Smooth muscle cell (in vitro differentiated cells): Measurements from ENCODE around the gene EOLA2. TPM values are rescaled to one million over a fixed set of nuclear protein-coding genes. Genes with fewer than 3 reads are reported as not detected.
"Not testable (repeated sequence)": the region's sequence is repeated elsewhere in the genome, so short reads cannot be mapped to it uniquely, and the experiment has no call there.

ENCODE experiments used
- DNase-seq: peaks from one replicate; lab custom pipeline; 2025; ENCODE audit not compliant: unreplicated experiment; lab: John Stamatoyannopoulos, UW
- H2AFZ ChIP-seq: fragments of 200-600 bp; sonication (generic); 2 replicates; pipeline ENCODE4 v1.6.0; 2016; ENCODE audit warnings: antibody characterized with exemption, low read depth, mild to moderate bottlenecking
- H3F3A ChIP-seq: fragments of 200-600 bp; sonication (generic); 2 replicates; pipeline ENCODE4 v1.6.0; 2017; ENCODE audit warnings: antibody characterized with exemption, low read depth
- H3K27ac ChIP-seq: fragments of 200-600 bp; sonication (generic); 2 replicates; pipeline ENCODE4 v1.5.1; 2016; ENCODE audit warnings: low read depth, mild to moderate bottlenecking
- H3K27me3 ChIP-seq: fragments of 200-600 bp; sonication (generic); 2 replicates; pipeline ENCODE4 v1.6.1; 2016; ENCODE audit warnings: low read depth, mild to moderate bottlenecking
- H3K36me3 ChIP-seq: fragments of 200-600 bp; sonication (generic); 2 replicates; pipeline ENCODE4 v1.5.1; 2016; ENCODE audit warnings: low read depth
- H3K4me1 ChIP-seq: fragments of 200-600 bp; sonication (generic); 2 replicates; pipeline ENCODE4 v1.5.1; 2016; ENCODE audit warnings: low read depth
- H3K4me2 ChIP-seq: fragments of 200-600 bp; sonication (generic); 2 replicates; pipeline ENCODE4 v1.6.0; 2016; ENCODE audit warnings: mild to moderate bottlenecking
- H3K4me3 ChIP-seq: fragments of 200-600 bp; sonication (generic); 2 replicates; pipeline ENCODE4 v1.5.1; 2016; ENCODE audit warnings: mild to moderate bottlenecking
- H3K79me2 ChIP-seq: fragments of 200-600 bp; sonication (generic); 2 replicates; pipeline ENCODE4 v1.6.0; 2016; ENCODE audit warnings: low read depth, mild to moderate bottlenecking
- H3K9ac ChIP-seq: fragments of 200-600 bp; sonication (generic); 2 replicates; pipeline ENCODE4 v1.6.0; 2016; ENCODE audit warnings: low read depth
- H3K9me3 ChIP-seq: fragments of 200-600 bp; sonication (generic); replicated peaks from 2 replicates; pipeline ENCODE4 v1.5.1; 2016; ENCODE audit warnings: low read depth
- H4K20me1 ChIP-seq: fragments of 200-600 bp; sonication (generic); 2 replicates; pipeline ENCODE4 v1.6.0; 2016; ENCODE audit warnings: low read depth
- WGBS: methylation state at CpG from one replicate; pipeline ENCODE4 v1.1.7; 2016; ENCODE audit warnings: low lambda C conversion rate; 5-methylcytosine and 5-hydroxymethylcytosine counted together
- polyA plus RNA-seq: library from polyadenylated mRNA; unstranded; fragments of >200 nt; fragmentation: Nextera tagmentation; extraction: Ambion mirVana; gene quantifications from 2 replicates; pipeline ENCODE4 v1.2.1, GENCODE V29; 2016
- total RNA-seq: library from RNA; depleted of rRNA; stranded (reverse); fragments of >200 nt; gene quantifications from 2 replicates; pipeline ENCODE4 v1.2.3, GENCODE V29; 2014

The EOLA2 gene
- total and polyA plus RNA-seq, 2 experiments from 2014 or later, result 31.2 to 52.5 TPM

GRCh38 chrX:149929400-149929799, 8.9 kb downstream of the EOLA2 start, which contains the start of gene HSFX4:
Gene HSFX4, plus strand, starts transcription at chrX:149929573. Its CDS starts 72 bp downstream, at chrX:149929645.
- not testable (repeated sequence) for H3F3A ChIP-seq, H3K36me3 ChIP-seq, H2AFZ ChIP-seq, H3K4me1 ChIP-seq, H3K27me3 ChIP-seq, H3K4me2 ChIP-seq, H4K20me1 ChIP-seq, H3K79me2 ChIP-seq, H3K9ac ChIP-seq, DNase-seq, H3K4me3 ChIP-seq, H3K27ac ChIP-seq, H3K9me3 ChIP-seq
- 89% methylated on average over 3 of the region's 7 CpGs for WGBS

GRCh38 chrX:149928635-149929034, 9.7 kb downstream of the EOLA2 start:
- WGBS, result 63% methylated on average over 1 of the region's 1 CpG
- H2AFZ ChIP-seq, DNase-seq: not testable (repeated sequence)

GRCh38 chrX:149927964-149928258, 10.4 kb downstream of the EOLA2 start:
- WGBS, result no CpG with 5 or more reads among the region's 1 CpG
- not testable (repeated sequence) for H3F3A ChIP-seq, H3K79me2 ChIP-seq, H3K9ac ChIP-seq, H3K27me3 ChIP-seq, DNase-seq, H3K4me1 ChIP-seq, H3K4me3 ChIP-seq, H3K4me2 ChIP-seq, H3K36me3 ChIP-seq, H4K20me1 ChIP-seq, H2AFZ ChIP-seq, H3K27ac ChIP-seq, H3K9me3 ChIP-seq

More at GRCh38 chrX:149928635-149929034, 9.7 kb downstream of the EOLA2 start:
- not testable (repeated sequence) for H3K9me3 ChIP-seq, H4K20me1 ChIP-seq, H3F3A ChIP-seq, H3K27ac ChIP-seq, H3K4me3 ChIP-seq, H3K9ac ChIP-seq, H3K36me3 ChIP-seq, H3K4me1 ChIP-seq, H3K79me2 ChIP-seq, H3K4me2 ChIP-seq, H3K27me3 ChIP-seq

GRCh38 chrX:149927245-149927963, 10.9 kb downstream of the EOLA2 start:
- not testable (repeated sequence) for H3K27me3 ChIP-seq, H3K4me1 ChIP-seq, H3K9ac ChIP-seq, H3K4me2 ChIP-seq, H2AFZ ChIP-seq, H3F3A ChIP-seq, H3K4me3 ChIP-seq, H4K20me1 ChIP-seq, H3K36me3 ChIP-seq, H3K9me3 ChIP-seq, DNase-seq, H3K79me2 ChIP-seq, H3K27ac ChIP-seq
- WGBS, result no CpG with 5 or more reads among the region's 8 CpGs

GRCh38 chrX:149924434-149924833, 13.9 kb downstream of the EOLA2 start:
- not testable (repeated sequence) for H3K4me2 ChIP-seq, H3K9ac ChIP-seq, H3K9me3 ChIP-seq, H3K4me3 ChIP-seq, H4K20me1 ChIP-seq, DNase-seq, H3K36me3 ChIP-seq, H3K27me3 ChIP-seq, H2AFZ ChIP-seq, H3K79me2 ChIP-seq, H3K27ac ChIP-seq, H3F3A ChIP-seq, H3K4me1 ChIP-seq
- WGBS, result no CpG with 5 or more reads among the region's 5 CpGs

GRCh38 chrX:149923836-149924235, 14.5 kb downstream of the EOLA2 start:
- H4K20me1 ChIP-seq, H3K4me3 ChIP-seq, H3F3A ChIP-seq, H2AFZ ChIP-seq, H3K9me3 ChIP-seq, H3K4me2 ChIP-seq, H3K79me2 ChIP-seq, H3K4me1 ChIP-seq, H3K36me3 ChIP-seq, H3K27ac ChIP-seq, H3K27me3 ChIP-seq, H3K9ac ChIP-seq, DNase-seq: not testable (repeated sequence)
- no CpG with 5 or more reads among the region's 4 CpGs for WGBS
